Medulla oblongata (tissue), 1 donor: Measurements from ENCODE around the gene PLXNB2.

Experiments used
- DNase-seq: peaks from one replicate; pipeline ENCODE4 v3.0.0-alpha.2; 2015; ENCODE audit errors: extremely low spot score

Gene PLXNB2

DNA sequence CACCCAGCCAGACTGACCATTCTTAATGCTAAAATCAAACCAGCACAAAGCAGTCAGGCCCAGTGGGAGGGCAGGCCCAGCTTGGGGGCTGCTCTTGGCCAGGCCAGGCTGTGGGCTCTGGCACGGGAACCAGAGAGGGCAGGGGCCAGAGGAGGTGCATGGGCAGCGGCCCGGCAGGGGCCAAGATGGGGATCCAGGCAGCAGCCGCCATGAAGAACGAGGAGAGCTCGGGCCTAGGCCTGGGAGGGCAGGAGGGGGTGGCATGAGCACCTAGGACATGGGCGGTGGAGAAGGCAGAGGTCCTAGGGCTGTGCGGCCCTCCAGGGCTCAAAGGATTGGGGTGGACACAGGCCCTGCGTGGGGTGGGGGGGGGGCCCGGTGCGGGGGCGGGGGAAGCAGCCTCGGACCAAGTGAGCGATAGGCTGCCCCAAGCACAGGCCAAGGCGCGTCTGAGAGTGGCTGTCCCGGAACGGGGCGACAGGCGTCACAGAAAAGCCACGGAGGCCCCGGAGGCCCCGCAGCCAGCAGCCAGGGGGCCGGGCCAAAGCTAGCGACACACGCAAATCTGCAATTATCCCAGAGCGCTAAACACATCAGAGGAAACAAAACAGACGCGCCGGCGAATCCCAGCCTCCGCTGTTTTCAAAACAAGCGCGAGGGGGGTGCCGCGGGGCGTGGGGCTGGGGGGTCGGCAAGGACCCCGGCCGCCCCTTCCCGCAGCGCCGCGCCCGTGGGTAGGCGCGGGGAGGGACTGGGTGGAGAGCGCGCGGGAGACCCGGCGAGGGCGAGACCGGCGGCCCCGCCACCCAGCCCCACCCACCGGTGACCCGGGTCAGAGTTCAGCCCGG is 8.3 kb downstream of the PLXNB2 start:
- DNase-seq = no peak

DNA sequence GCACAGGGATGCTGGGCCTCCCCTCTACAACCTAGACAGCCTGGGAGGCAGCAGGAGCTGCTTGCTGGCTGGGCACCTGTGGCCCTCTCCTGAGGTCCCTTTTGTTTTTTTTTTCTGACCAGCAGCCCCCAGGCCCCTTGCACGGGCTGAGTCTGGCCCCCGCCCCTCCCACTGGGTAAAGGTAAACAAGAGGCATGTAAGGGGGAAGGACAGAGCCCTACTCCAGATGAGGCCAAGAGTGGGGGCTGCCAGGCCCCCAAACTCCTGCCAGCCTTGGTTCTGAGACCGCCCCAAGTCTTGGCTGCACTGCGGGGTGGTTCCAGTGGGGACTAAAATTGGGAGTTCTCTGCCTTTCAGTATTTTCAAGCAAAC is 9.2 kb downstream of the PLXNB2 start:
- DNase-seq = no peak

DNA sequence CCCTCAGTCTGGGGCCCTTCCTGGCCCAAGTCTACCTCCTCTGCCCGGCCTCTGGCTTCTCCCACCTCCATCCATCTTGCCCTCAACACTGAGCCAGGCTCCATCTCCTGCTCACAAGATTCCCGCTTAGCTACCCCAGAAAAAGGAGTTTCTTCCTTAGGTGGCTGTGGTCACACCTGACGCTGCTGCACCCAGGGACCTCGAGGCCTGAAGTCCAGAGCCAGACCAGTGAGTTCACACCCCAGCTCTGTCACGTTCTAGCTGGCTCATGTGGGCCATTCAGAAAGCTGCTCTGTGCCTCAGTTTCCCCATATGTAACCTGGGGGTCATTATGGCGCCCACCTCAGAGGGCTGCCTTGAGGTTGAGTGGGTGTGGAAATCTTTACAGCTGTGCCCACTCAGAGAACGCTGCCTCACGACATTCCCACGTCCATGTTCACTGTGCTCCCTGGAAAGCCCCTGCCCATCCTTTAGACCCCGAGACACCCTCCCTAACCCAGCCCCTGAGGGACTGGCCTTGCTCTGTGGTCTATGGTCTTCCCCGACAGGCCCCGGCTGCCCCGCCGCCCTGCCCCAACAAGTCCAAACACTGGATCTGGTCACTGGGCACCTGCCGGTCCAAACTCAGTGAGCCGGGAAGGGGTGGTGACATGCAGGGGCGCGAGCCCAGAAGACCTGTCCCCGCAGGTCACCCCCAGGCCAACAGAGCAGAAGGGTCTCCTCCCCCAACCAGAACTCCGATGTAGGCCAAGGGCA is 9.8 kb downstream of the PLXNB2 start:
- DNase-seq = no peak

DNA sequence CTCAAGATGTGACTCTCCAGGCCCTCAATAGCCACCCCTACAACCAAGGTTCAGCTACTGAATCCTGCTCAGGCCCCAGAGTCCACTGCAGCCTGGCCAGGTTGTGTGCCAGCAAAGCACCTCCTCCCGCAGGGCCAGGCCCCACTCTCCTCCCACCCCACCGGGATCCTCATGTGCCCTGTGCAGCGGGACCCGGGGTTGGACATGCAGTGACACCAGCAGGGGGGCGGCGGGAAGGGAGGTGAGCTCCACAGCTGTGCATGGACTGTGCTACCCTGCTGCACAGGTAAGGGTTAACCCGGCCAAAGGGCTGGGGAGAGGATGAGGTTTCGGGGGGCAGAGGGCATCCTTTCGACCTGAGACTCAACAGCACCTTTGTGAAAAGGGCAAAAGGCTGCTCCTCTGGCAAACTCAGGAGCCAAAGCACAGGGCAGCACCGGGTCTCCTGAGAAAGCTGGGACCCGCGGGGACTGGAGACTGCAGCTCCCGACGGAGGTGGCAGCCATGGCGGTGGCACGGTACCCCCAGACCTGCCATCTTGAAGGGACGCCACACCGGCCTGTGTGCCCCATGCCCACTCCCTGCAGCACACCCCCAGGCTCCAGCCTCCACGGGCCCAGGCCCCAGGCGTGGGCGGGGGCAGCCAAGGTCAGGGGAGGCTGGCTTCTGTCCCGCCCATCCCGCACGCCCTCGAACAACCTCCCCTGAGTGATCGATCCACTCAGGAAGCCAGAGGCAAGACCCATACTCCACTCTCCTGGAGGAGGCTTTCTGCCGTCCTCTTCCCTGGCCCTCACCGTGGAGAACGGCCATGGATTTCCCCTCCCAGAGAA is 10.6 kb downstream of the PLXNB2 start:
- DNase-seq = no peak

DNA sequence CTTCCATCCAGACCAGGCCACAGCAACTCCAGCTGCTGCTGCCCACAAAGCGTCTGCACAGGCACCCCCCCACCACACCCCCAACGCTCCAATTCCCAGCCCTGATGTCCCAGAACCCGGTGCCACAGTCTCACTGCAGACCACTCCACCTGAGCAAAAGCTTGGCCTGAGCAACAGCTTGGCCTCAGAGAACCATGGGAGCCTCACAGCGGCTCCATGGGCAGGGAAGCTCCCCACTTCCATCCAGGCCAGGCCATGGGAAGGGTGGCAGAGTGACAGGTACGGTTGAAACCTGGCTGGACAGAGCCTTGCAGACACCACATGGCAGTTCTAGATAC is 13.2 kb downstream of the PLXNB2 start:
- DNase-seq = no peak

DNA sequence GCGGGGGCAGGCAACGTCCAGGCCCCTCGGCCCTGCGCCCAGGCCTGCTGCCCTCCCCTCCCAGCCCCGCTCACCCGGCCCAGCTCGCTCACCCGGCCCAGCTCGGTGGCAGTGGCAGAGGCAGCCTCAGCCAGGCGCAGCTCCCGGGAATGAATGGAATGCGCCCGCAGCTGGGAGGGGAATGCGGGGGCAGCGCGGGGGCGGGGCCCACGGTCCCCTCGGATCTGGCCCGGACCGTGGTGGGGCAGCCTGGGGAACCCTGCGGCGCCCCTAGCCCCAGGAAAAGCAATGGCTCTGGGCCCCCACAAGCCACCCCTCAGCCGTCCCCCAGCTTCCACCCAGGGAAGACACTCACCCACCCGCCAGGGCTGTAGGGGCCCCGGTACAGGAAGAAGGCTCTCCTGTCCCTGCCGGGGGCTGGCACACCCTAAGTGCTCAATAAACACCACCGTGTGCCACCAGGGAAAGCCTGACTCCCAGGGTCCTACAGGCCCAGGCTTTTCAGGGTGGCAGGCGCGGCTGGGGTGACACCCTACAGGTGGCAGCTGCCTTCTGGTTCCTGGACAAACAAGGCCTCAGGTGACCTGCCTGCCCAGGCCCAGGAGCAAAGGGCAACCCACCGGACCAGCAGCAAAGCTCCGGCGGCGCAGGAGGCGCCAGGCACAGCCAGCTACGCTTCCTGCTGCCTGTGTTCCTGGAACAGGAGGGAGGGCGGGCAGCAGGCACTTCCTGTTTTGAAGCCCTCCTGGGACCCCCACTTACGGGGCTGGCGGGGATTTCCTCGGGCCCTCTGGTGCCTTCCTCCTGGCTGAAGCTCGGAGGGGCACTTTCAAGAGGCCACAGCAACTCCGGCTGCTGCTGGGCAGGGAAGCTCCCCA is 13.8 kb downstream of the PLXNB2 start:
- DNase-seq = peak; percentile 54

DNA sequence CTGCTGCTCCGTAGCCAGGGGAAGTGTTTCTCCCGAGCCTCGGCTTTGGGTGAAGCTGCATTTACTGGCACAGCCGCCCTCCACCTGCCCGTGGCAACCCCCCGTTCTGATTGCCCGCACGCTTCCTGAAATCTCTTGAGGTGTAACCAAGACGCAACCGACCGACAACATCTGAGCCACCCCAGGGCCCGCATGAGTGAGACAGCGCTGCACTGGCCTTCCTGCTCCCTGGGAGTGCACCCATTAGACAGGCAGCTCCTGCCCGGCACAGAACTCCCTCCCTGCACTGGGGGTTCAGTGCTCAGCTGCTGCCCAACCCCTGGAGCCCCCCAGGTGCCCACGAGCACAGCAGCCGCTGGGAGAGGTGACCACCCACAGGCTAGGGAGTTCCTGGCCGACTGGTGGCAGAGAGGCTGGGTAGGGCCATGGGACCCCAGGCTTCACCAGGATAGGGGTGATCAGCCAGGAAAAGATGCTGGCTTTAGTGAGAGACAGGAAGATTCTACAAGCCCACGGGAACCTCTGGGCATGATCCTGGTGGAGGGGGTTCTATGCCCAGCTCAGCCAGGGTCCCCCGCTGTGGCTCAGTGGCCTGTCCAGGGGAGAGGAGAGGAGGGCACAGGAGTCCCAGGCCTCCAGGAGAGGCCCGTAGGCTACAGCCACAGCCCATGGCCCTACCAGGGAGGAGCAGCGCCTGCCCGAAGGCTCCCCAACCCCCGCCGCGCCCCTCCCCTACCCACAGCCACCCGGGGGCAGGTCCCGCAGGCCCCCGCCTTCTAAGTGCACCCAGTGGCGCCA is 14.6 kb downstream of the PLXNB2 start:
- DNase-seq = no peak

DNA sequence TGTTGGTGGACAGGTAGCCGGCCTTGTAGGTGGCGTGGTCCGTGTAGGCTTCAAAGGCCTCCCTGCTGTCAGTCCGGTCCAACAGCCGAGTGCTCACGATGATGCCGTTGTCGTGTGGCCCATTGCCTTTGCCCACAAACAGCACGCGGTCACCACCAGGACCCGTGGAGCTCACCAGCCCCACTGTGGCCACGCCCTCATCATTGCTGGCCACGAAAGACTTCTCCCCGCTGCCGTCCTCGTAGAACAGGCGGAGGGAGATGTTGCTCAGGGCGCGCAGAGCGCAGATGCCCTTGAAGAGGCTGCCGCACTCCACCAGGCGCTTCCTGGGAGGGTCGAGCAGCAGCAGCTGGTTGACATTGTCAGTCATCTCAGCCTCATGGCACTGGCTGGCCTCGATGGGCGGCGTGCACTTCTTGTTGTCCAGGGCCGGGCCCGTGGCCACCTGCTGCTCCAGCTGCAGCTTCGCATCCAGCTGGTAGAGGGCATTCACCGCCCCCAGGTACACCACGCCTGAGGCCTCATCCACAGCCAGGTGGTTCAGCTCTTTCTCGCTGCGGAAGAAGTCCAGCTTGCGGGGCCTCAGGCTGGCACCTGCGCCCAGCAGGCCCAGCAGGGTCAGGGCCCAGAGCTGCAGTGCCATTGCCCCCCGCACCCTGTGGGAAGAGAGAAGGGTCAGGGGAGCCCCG is 17.4 kb downstream of the PLXNB2 start:
- DNase-seq = no peak

DNA sequence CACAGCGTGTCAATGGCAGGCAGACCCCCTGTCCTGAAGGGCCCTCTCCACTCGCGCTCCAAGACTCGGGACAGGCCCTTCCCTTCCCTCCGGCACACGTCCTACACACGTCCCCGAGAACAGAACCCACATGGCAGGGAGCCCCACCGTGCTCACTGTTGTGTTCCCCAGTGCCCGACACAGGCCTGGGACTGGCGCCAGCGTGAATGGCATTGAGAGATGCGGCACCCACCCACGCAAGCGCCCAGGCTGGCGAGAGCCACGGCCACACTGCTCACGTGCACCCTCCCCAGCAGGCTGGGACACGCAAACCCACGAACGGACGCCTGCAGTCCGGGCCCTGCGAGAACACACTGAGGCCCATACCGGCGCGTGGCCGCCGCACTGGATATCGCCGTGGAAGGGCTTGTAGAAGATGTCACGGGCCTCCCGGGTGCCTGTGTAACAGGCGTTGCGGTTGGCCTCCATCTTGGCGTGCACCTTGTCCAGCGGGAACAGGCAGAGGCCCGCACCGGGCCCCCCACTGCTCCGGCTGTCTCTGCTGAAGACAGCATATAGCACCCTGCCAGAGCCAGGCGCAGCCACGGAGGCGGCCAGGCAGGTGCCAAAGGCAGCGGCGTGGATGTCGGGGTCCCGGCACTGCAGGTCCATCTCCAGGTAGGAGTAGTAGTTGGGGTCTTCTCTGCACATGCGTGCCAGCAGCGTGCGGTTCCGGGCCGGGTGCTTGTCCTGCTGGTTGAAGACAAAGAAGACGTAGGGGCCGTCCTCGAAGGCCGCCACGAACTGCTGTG is 18.1 kb downstream of the PLXNB2 start:
- DNase-seq = no peak

DNA sequence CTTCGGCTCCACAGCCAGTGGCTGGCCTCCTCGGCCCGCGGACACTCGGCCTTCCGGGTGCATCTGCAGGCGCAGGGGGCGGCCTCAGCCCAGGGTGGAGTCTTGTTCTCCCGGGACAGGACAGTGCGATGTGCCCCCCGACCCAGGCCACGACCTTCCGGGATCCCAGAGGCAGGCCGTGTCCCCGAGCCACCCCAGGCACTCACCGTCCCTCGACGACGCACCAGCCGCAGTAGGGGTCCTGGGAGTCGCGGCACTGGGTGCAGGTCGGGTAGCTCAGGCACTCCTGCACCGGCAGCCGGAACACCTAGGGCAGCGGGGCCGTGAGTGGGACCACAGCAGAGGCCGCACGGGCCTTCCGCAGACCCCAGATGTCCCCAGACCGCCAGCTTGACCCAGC is 19.7 kb downstream of the PLXNB2 start:
- no peak for DNase-seq

DNA sequence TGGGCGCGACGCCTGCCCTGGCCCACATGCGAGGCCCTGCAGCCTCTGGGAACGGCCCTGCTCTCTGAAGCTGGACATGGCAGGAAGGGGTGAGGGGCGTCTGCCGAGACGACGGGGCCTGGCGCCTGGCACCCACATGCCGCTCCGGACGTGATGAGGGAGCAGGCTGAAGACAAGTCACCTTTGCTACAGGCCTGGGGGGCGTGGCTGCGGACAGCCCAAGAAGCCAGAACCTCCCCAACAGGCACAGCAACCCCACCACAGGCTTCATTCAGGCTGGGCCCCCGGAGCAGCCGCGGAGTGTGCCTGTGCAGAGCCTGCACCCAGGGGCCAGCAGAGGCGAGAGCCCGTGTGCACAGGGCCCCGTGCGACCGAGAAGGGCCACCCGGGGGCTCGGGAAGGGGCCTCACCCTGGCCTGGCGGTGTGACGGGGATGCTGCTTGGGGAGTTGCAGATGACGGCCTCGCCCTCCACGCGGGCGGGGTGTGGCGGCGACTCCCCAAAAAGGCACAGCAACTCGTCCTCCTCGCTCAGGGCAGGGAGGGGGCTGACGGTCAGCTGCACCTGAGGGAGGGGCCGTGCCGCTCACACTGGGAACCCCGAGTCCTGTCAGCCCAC is 20.6 kb downstream of the PLXNB2 start:
- no peak for DNase-seq

DNA sequence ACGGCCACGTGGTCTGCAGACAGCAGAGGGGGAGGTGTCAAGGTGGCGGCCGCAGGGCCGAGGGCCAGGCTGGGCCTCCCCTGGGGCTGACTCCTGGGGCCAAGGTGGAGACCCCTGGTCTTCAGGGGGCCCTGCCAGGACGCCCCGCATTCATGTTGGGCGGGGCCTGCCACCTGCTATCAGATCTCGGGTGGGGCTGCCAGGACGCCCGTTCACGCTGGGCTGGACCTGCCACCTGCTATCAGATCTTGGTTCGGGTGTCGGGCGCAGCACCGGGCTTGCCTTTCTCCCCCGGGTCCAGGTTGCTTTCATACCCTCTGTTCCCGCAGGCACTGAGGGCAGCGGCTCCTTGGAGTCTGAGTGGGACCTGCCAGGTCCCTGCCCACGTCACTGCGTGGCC is 21.2 kb downstream of the PLXNB2 start:
- no peak for DNase-seq

DNA sequence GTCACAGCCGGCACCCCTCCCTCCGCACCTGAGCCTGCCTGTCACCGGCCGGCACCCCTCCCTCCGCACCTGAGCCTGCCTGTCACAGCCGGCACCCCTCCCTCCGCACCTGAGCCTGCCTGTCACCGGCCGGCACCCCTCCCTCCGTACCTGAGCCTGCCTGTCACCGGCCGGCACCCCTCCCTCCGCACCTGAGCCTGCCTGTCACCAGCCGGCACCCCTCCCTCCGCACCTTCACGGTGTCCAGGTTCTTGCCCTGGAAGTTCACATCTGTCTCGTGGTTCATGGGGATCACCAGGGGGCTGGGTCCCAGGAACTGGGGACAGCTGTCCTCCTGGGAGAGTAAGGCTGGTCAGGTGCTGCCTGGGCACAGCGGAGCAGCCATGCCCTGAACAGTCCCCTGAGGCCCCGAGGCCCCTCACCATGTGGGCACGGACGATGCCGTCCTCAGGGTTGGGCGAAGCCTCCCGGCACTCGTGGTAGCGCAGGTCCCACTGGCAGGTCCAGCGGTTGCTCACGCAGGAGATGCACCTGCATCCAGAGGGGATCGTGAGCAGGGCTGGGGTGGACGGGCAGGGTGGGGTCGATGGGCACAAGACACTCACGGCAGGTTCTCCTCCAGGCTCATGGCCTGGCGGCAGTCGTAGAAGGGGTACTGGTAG is 21.7 kb downstream of the PLXNB2 start:
- no peak for DNase-seq

DNA sequence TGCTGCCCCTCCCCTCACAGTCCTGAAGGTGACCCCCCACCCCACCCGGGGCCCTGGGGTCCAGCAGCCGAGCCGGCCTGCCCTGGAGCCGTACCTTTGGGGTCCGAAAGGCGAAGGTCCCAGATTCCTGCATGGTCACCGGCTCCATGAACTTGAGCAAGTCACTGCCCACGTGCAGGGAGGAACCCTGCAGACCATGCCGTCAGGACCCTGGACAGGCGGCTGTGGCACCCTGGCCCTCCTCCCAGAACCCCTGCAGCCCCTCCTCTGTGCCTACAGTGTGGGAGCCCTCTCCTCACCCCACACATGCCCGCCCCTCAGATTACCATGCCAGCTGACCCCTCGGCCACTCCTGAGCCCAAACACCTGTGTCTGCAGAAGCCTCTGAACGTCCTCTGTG is 23.0 kb downstream of the PLXNB2 start:
- DNase-seq = no peak

DNA sequence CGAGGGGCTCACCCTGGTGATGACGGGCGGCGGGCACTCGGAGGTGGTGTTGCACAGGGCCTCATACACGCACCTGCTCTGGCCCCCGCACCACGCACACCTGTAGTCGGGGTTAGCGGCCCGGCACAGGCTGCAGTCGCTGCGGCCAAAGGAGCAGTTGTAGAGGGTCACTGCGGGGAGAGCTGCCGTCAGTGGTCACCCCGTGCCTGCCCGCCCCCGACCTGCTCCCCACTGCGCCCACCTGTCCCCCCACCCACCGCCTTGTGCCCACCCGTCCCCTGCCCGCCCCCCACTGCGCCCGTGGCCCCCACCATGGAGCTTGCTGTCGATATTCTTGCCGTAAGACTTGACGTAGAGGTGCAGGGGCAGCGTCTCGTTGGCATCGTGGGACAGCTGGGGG is 23.6 kb downstream of the PLXNB2 start:
- no peak for DNase-seq

DNA sequence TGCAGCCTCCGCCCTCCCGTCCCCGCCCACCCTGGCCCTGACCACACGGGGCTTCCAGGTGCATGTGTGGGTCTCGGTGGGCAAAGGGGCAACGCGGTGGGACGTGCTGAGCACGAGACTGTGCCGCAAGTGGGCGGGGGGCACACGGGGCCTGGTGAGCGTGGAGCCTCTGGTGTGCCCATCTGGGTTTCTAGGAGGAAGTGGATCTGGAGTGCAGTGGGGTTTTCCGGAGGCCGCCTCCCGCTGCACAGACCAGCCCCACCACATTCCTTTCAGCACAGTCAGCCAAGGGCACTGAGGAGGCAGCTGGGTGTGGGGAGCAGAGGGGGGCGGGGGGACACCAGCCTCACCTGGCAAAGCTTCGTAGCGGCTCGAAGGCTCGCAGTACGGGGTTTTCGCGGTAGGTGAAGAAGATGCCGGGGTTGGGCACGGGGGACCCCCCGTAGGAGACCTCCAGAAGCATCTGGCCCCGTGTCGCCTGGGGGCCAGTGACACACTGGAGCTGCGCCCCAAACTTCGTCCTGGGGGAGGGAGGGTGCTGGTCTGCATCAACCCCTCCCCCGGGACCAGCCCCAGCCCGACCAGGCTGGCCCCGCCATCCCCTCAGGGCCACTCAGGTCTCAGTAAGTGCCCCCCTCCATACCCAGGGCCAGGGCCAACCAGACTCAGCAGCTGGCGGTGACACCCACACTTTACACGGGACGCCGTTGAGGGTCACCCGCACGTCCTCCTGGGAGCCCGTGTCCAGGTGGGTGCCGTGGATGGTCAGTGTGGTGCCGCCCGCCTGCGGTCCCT is 24.9 kb downstream of the PLXNB2 start:
- DNase-seq = no peak

DNA sequence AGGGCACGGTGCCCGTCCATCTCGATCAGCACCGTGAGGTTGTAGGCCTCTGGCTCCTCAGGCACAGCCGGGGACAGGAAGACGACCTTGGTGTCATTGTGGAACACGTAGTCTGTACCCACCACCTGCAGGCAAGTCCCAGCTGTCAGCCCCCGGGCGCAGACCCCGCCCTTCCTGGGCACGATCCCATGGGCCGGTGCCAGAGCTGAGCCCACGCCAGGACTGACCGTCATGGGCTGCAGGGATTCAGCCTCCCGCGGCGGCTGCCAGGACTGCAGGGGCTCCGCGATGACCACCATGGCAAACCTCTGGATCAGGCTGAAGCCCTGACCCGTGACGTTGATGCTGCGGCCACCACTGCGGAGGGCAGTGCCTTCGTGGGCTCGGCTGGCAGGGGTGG is 25.5 kb downstream of the PLXNB2 start:
- no peak for DNase-seq

DNA sequence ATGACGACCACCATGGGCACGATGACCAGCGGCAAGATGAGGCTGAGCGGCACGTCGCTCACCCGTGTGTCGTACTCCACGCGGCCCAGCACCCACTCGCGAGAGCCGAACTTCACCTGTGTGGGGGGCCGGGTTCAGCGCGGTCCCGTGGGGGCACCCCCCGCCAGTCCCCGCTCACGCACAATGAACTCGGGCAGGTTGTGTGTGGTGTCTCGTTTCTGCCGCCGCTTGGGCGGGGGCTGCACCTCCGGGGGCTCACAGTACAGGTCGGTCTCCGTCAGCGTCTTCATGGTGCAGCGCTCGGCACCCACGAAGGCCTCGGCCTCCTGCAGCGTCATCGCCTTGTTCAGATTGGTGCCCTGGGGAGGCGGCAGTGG is 26.1 kb downstream of the PLXNB2 start:
- no peak for DNase-seq
